Occipital lobe (tissue), 2 donors: ENCODE results near the gene OPCML. TPM values are rescaled to one million over a fixed set of nuclear protein-coding genes. Genes with fewer than 3 reads are reported as not detected.

ENCODE experiments used
- DNase-seq: peaks from one replicate; lab custom pipeline; 2025; lab: John Stamatoyannopoulos, UW
- total RNA-seq: library from RNA; depleted of rRNA; stranded (reverse); fragments of >200 nt; gene quantifications from one replicate; pipeline ENCODE4 v1.2.3, GENCODE V29; 2014

OPCML gene
- total RNA-seq, 1 donor from 2014 or later = 65.5 TPM

- DNase-seq = no peak
Measured at GRCh38 chr11:133235381-133235780, 296.9 kb downstream of the OPCML start.

GRCh38 chr11:133234883-133235282, 297.4 kb downstream of the OPCML start:
- DNase-seq = no peak

GRCh38 chr11:133232665-133233064, 299.6 kb downstream of the OPCML start:
- DNase-seq = no peak

- DNase-seq = no peak
Measured at GRCh38 chr11:133230431-133230830, 301.9 kb downstream of the OPCML start.

- peak; percentile 40 for DNase-seq
Measured at GRCh38 chr11:133228471-133229329, 303.6 kb downstream of the OPCML start.

GRCh38 chr11:133227632-133228111, 304.6 kb downstream of the OPCML start:
- DNase-seq = no peak

- DNase-seq = no peak
Measured at GRCh38 chr11:133224271-133224670, 308.0 kb downstream of the OPCML start.

- DNase-seq = no peak
Measured at GRCh38 chr11:133222425-133223330, 309.6 kb downstream of the OPCML start.

- DNase-seq = no peak
Measured at GRCh38 chr11:133219543-133219942, 312.8 kb downstream of the OPCML start.

- DNase-seq = no peak
Measured at GRCh38 chr11:133216813-133217212, 315.5 kb downstream of the OPCML start.

GRCh38 chr11:133215596-133216230, 316.6 kb downstream of the OPCML start:
- no peak for DNase-seq

- DNase-seq = no peak
Measured at GRCh38 chr11:133214646-133215045, 317.7 kb downstream of the OPCML start.

GRCh38 chr11:133212201-133212600, 320.1 kb downstream of the OPCML start:
- DNase-seq = no peak

- DNase-seq = no peak
Measured at GRCh38 chr11:133207995-133208394, 324.3 kb downstream of the OPCML start.

- no peak for DNase-seq
Measured at GRCh38 chr11:133206313-133207005, 325.8 kb downstream of the OPCML start.

- DNase-seq = no peak
Measured at GRCh38 chr11:133204158-133204557, 328.1 kb downstream of the OPCML start.

- DNase-seq = no peak
Measured at GRCh38 chr11:133202816-133203215, 329.5 kb downstream of the OPCML start.

GRCh38 chr11:133198438-133198837, 333.9 kb downstream of the OPCML start:
- no peak for DNase-seq

- no peak for DNase-seq
Measured at GRCh38 chr11:133197425-133197824, 334.9 kb downstream of the OPCML start.

- no peak for DNase-seq
Measured at GRCh38 chr11:133191931-133192330, 340.4 kb downstream of the OPCML start.

GRCh38 chr11:133181667-133182066, 350.6 kb downstream of the OPCML start:
- DNase-seq = no peak
